GM12878 (cell line): Measurements from ENCODE around the gene C6orf62. TPM values are rescaled to one million over a fixed set of nuclear protein-coding genes. Genes with fewer than 3 reads are reported as not detected.
A peak's percentile ranks its signal among the peaks of the same experiment; 100 is the strongest.

Source experiments
- ATAC-seq: fragments of 200-7000 bp; cut with Tn5 transposase; 3 replicates; pipeline ENCODE4 v1.9.1; 2020; ENCODE audit warnings: mild to moderate bottlenecking, moderate library complexity
- BruUV-seq: library from RNA; stranded (reverse); fragments of 400-500 nt; replicated peaks from 2 replicates; lab custom pipeline; 2021; lab: Mats Ljungman, UMichigan
- CTCF ChIA-PET: fragments of 300-600 bp; sonication (Branson Sonifier 250); formaldehyde crosslinking; extraction: SDS; loops from one replicate; lab custom pipeline; 2021; ENCODE audit warnings: inconsistent platforms; lab: Yijun Ruan, JAX
- POLR2A ChIA-PET: fragments of 350-600 bp; formaldehyde crosslinking; extraction: SDS; loops from one replicate; lab custom pipeline; 2021; ENCODE audit warnings: inconsistent platforms; lab: Charles Lee
- RAD21 ChIA-PET: fragments of 300-600 bp; sonication (Branson Sonifier 250); formaldehyde crosslinking; loops from one replicate; lab custom pipeline; 2023; ENCODE audit warnings: antibody characterized with exemption; ENCODE audit not compliant: unreplicated experiment; lab: Charles Lee
- SMC1A ChIA-PET: fragments of 300-600 bp; sonication (Branson Sonifier 250); formaldehyde crosslinking; loops from one replicate; lab custom pipeline; 2023; ENCODE audit not compliant: unreplicated experiment, uncharacterized antibody; lab: Charles Lee
- DNase-seq: peaks from one replicate; pipeline ENCODE4 v3.0.0-alpha.2; 2011; ENCODE audit warnings: low read depth, low spot score
- FAIRE-seq: peaks from 3 replicates; lab custom pipeline; 2011; peaks lifted over from hg19 to GRCh38; lab: Jason Lieb, UNC
- H2AFZ ChIP-seq: 2 replicates; pipeline ENCODE4 v1.6.0; 2011; ENCODE audit warnings: low read depth, low read length, control low read depth; ENCODE audit not compliant: control insufficient read depth
- H3K27ac ChIP-seq: 2 replicates; pipeline ENCODE4 v1.5.1; 2011; ENCODE audit warnings: control low read depth; ENCODE audit not compliant: control insufficient read depth, insufficient read depth
- H3K27me3 ChIP-seq, 2 experiments: replicated peaks in 1 of 2; 2 replicates each; pipeline versions ENCODE4 v1.6.0 to v1.6.1; 2011; ENCODE audit warnings: low read length in 1 of 2; ENCODE audit not compliant: control insufficient read depth in 2 of 2, insufficient read depth in 2 of 2
- H3K36me3 ChIP-seq, 2 experiments: 2 replicates each; pipeline ENCODE4 v1.5.1; 2011; ENCODE audit warnings: low read length in 1 of 2; ENCODE audit not compliant: control insufficient read depth in 2 of 2, insufficient read depth in 2 of 2
- H3K4me1 ChIP-seq: 2 replicates; pipeline ENCODE4 v1.6.1; 2011; ENCODE audit warnings: mild to moderate bottlenecking, low read length, moderate library complexity, mixed read lengths; ENCODE audit not compliant: control insufficient read depth, insufficient read depth
- H3K4me2 ChIP-seq: 2 replicates; pipeline ENCODE4 v1.6.0; 2011; ENCODE audit warnings: control low read depth; ENCODE audit not compliant: control insufficient read depth, insufficient read depth
- H3K4me3 ChIP-seq: fragments of 200-600 bp; sonication (generic); 2 replicates; pipeline ENCODE4 v1.5.1; 2016
- H3K79me2 ChIP-seq: 2 replicates; pipeline ENCODE4 v1.6.0; 2011; ENCODE audit warnings: low read length; ENCODE audit not compliant: control insufficient read depth, insufficient read depth
- H3K9ac ChIP-seq: 2 replicates; pipeline ENCODE4 v1.8.0; 2011; ENCODE audit warnings: low read length, control low read depth, mixed read lengths; ENCODE audit not compliant: control insufficient read depth, insufficient read depth
- H3K9me3 ChIP-seq: replicated peaks from 3 replicates; pipeline ENCODE4 v1.5.1; 2011; ENCODE audit warnings: mild to moderate bottlenecking, low read length; ENCODE audit not compliant: control insufficient read depth, insufficient read depth
- H4K20me1 ChIP-seq: 2 replicates; pipeline ENCODE4 v1.6.0; 2011; ENCODE audit not compliant: control insufficient read depth, insufficient read depth
- ATF7 ChIP-seq: fragments of 450-650 bp; IDR thresholded peaks from 2 replicates; pipeline ENCODE4 v1.6.1; 2016; ENCODE audit warnings: low read depth, mild to moderate bottlenecking
- BRCA1 ChIP-seq: IDR thresholded peaks from 2 replicates; pipeline ENCODE4 v1.6.1; 2011; ENCODE audit warnings: low read depth, low read length, improper control_type of control experiment
- CBX3 ChIP-seq: fragments of 200-600 bp; sonication (generic); IDR thresholded peaks from 2 replicates; pipeline ENCODE4 v1.6.1; 2016; ENCODE audit warnings: low read depth, borderline replicate concordance
- E4F1 ChIP-seq: fragments of 450-650 bp; IDR thresholded peaks from 2 replicates; pipeline ENCODE4 v1.6.1; 2018; ENCODE audit warnings: borderline replicate concordance, mild to moderate bottlenecking; ENCODE audit not compliant: partially characterized antibody
- ETV6 ChIP-seq, 2 experiments: fragments of 450-650 bp in 1 of 2; IDR thresholded peaks in 1 of 2; conservative IDR thresholded peaks in 1 of 2; 2 replicates each; pipeline ENCODE4 v1.6.1; 2014; ENCODE audit warnings: antibody characterized with exemption in 1 of 2, borderline replicate concordance in 1 of 2, low read depth in 1 of 2, mild to moderate bottlenecking in 1 of 2, moderate library complexity in 1 of 2
- GABPA ChIP-seq: IDR thresholded peaks from 2 replicates; pipeline ENCODE4 v1.6.1; 2014; ENCODE audit warnings: antibody characterized with exemption, low read depth, mild to moderate bottlenecking, inconsistent platforms
- HDAC2 ChIP-seq: fragments of 200-600 bp; sonication (generic); IDR thresholded peaks from 2 replicates; pipeline ENCODE4 v1.6.1; 2017
- HDGF ChIP-seq: fragments of 450-650 bp; IDR thresholded peaks from 2 replicates; pipeline ENCODE4 v1.6.1; 2016; ENCODE audit warnings: antibody characterized with exemption
- JUNB ChIP-seq: IDR thresholded peaks from 2 replicates; pipeline ENCODE4 v1.6.1; 2016; ENCODE audit warnings: antibody characterized with exemption, mild to moderate bottlenecking
- KLF5 ChIP-seq: fragments of 450-650 bp; IDR thresholded peaks from 2 replicates; pipeline ENCODE4 v1.6.1; 2014; ENCODE audit warnings: mild to moderate bottlenecking; ENCODE audit not compliant: partially characterized antibody
- NFIC ChIP-seq: IDR thresholded peaks from 2 replicates; pipeline ENCODE4 v1.6.1; 2012; ENCODE audit warnings: low read depth, mild to moderate bottlenecking, inconsistent platforms, low read length, moderate library complexity
- PBX3 ChIP-seq: IDR thresholded peaks from 2 replicates; pipeline ENCODE4 v1.6.1; 2011; ENCODE audit warnings: mild to moderate bottlenecking, low read depth, low read length, moderate library complexity; ENCODE audit not compliant: insufficient replicate concordance
- RAD21 ChIP-seq: IDR thresholded peaks from 2 replicates; pipeline ENCODE4 v1.6.1; 2011; ENCODE audit warnings: mild to moderate bottlenecking, low read depth, low read length, moderate library complexity; ENCODE audit not compliant: insufficient read depth
- SMC3 ChIP-seq: IDR thresholded peaks from 2 replicates; pipeline ENCODE4 v1.6.1; 2011; ENCODE audit warnings: low read length, improper control_type of control experiment, borderline replicate concordance
- SREBF2 ChIP-seq: IDR thresholded peaks from 2 replicates; pipeline ENCODE4 v1.6.1; 2012; ENCODE audit warnings: mild to moderate bottlenecking, low read length
- TCF12 ChIP-seq: IDR thresholded peaks from 2 replicates; pipeline ENCODE4 v1.6.1; 2011; ENCODE audit warnings: low read depth, mild to moderate bottlenecking, low read length
- WRNIP1 ChIP-seq: IDR thresholded peaks from 2 replicates; pipeline ENCODE4 v1.6.1; 2011; ENCODE audit warnings: low read depth, low read length, improper control_type of control experiment, borderline replicate concordance
- YBX1 ChIP-seq: fragments of 450-650 bp; IDR thresholded peaks from 2 replicates; pipeline ENCODE4 v1.6.1; 2016; ENCODE audit warnings: antibody characterized with exemption
- ZNF217 ChIP-seq: fragments of 450-650 bp; IDR thresholded peaks from 2 replicates; pipeline ENCODE4 v1.6.1; 2017; ENCODE audit warnings: antibody characterized with exemption, mild to moderate bottlenecking
- WGBS: methylation state at CpG from one replicate; pipeline ENCODE4 v1.1.6; 2016; ENCODE audit warnings: low lambda C conversion rate; ENCODE audit not compliant: insufficient replicate concordance, insufficient coverage; ENCODE audit errors: missing lambda C conversion rate; 5-methylcytosine and 5-hydroxymethylcytosine counted together
- in situ Hi-C: fragments of 300-500 bp; cut with MboI; formaldehyde crosslinking; loops from 9 replicates; pipeline ENCODE4 v1.14.3; 2018; ENCODE audit warnings: mixed read lengths
- intact Hi-C: fragments of 100-400 bp; cut with micrococcal nuclease; formaldehyde crosslinking; loops from one replicate; pipeline ENCODE4 v1.14.2; 2022; ENCODE audit not compliant: unreplicated experiment
- polyA plus RNA-seq, 11 experiments: library from polyadenylated mRNA; depleted of rRNA in 4 of 11; unstranded in 6 of 11; stranded (reverse) in 5 of 11; fragments of >200 nt; fragmentation: Nextera tagmentation in 4 of 11; fragmentation: Illumina TruSeq in 1 of 11; extraction: Ambion mirVana in 4 of 11; extraction: Trizol in 1 of 11; gene quantifications; 1 replicate in 1 of 11; 2 replicates in 10 of 11; pipeline versions ENCODE4 v1.2.1 to v1.2.3, GENCODE V29; 2011 to 2016; ENCODE audit warnings: inconsistent platforms in 2 of 11, missing spikeins in 2 of 11, low read depth in 1 of 11
- total RNA-seq, 4 experiments: library from RNA; depleted of rRNA in 3 of 4; stranded (reverse); fragments of >200 nt in 3 of 4; fragmentation: Illumina TruSeq in 1 of 4; extraction: Trizol in 1 of 4; gene quantifications; 2 replicates each; pipeline versions ENCODE4 v1.2.1 to v1.2.3, GENCODE V29; 2013 to 2021

C6orf62 gene
- total and polyA plus RNA-seq, 10 of the 15 experiments (the other 5 are each of a cell fraction or from before 2014, with no cell fraction given) = 55.6 to 565 (median 126) TPM

- TF ChIP-seq E4F1 = no peak
- TF ChIP-seq WRNIP1 = no peak
- TF ChIP-seq HDAC2 = no peak
- TF ChIP-seq GABPA = no peak
- TF ChIP-seq YBX1 = no peak
- TF ChIP-seq PBX3 = no peak
- TF ChIP-seq, all 136 proteins: peak for 3
These were observed 51.6 kb downstream of the C6orf62 start (continued) for GRCh38 chr6:24667378-24667803.

- Histone ChIP-seq H4K20me1 (no peaks in the 10 kb centered on the region), H3K27ac (peak within 1 kb of the TSS; percentile 90), H3K4me1 (peaks cover 10% of the 10 kb centered on the region), H3K4me2 (peak within 1 kb of the TSS; percentile 90), H3K4me3 (peak within 1 kb of the TSS; percentile 94), H3K36me3 (peaks cover 0 to 12% of the 10 kb centered on the region in 2 experiments; a peak in 2 of 4 replicates), H3K9ac (peak within 1 kb of the TSS; percentile 89), H2AFZ (peak within 1 kb of the TSS; percentile 98), H3K79me2 (peaks cover 39% of the 10 kb centered on the region), H3K27me3 (no peaks in the 10 kb centered on the region), H3K9me3 (peaks cover 1% of the 10 kb centered on the region; the same call in 1 of the 3 replicates)
- CTCF ChIA-PET = interaction anchor here (0.8 to 1.6 kb wide), 6 partner anchors 55 to 171 kb away, joined by 3 to 6 read pairs (median 4); partner anchors contain the start of gene ALDH5A1
- WGBS = under 1% methylated on average over 57 of the region's 62 CpGs
- in situ Hi-C loops (no loop called here), intact Hi-C loops (loop anchor here (2.0 kb wide), 1 partner anchor 54 kb away; no protein-coding TSS in a partner anchor)
- RAD21 ChIA-PET = interaction anchor here (1.0 to 1.4 kb wide), 5 partner anchors 19 to 171 kb away, joined by 3 to 5 read pairs (median 4); partner anchors contain the start of gene C6orf62
- BruUV-seq = TSS peak; percentile 92
- peak; percentile 97 for ATAC-seq
- FAIRE-seq = peak; percentile 31
- peak; percentile 86 for DNase-seq
- POLR2A ChIA-PET = interaction anchor here (0.5 to 1.6 kb wide), 7 partner anchors 42 to 324 kb away, joined by 3 to 6 read pairs (median 3); partner anchors contain the start of gene ALDH5A1
- SMC1A ChIA-PET = interaction anchor here (0.9 to 1.5 kb wide), 7 partner anchors 14 to 141 kb away, joined by 3 to 4 read pairs (median 3); partner anchors contain the start of gene KIAA0319
- TF ChIP-seq ATF7 = peak; percentile 11; the same call in 1 of the 2 replicates
- no peak for TF ChIP-seq ETV6 (conservative IDR thresholded peaks at IDR 0.05 in 1 of 2, IDR thresholded peaks at IDR 0.05 in 1 of 2; ENCODE audit: borderline replicate concordance in 1 of 2, low read depth in 1 of 2)
- TF ChIP-seq ZNF217 = no peak
- peak; percentile 70 for TF ChIP-seq HDGF
- TF ChIP-seq BRCA1 = no peak
- peak; percentile 78 for TF ChIP-seq TCF12
- no peak for TF ChIP-seq KLF5
- no peak for TF ChIP-seq CBX3
- peak; percentile 22; the same call in 1 of the 2 replicates for TF ChIP-seq RAD21
- TF ChIP-seq NFIC = no peak
- TF ChIP-seq WRNIP1 = 0 out of 2 replicates have a peak, but pooled peaks have one; percentile 6
- TF ChIP-seq JUNB = no peak
- TF ChIP-seq SMC3 = no peak
- TF ChIP-seq SREBF2 = no peak
These were observed 52.1 kb downstream of the C6orf62 start, which contains the start of the genes ACOT13 and TDP2 for GRCh38 chr6:24666641-24667377. ACOT13 (plus strand) TSS chr6:24667077; CDS start chr6:24667264, 187 bp downstream. TDP2 (minus strand) TSS chr6:24666899; CDS start chr6:24666862, 37 bp downstream.
